ENCODE measurements around the gene WDR4. TPM values are rescaled to one million over a fixed set of nuclear protein-coding genes. Genes with fewer than 3 reads are reported as not detected.

The WDR4 gene
- total and polyA plus RNA-seq, 9 of the 15 experiments (the other 6 are each of a cell fraction or from before 2014, with no cell fraction given): 5.4 to 95.4 (median 32.1) TPM

DNA sequence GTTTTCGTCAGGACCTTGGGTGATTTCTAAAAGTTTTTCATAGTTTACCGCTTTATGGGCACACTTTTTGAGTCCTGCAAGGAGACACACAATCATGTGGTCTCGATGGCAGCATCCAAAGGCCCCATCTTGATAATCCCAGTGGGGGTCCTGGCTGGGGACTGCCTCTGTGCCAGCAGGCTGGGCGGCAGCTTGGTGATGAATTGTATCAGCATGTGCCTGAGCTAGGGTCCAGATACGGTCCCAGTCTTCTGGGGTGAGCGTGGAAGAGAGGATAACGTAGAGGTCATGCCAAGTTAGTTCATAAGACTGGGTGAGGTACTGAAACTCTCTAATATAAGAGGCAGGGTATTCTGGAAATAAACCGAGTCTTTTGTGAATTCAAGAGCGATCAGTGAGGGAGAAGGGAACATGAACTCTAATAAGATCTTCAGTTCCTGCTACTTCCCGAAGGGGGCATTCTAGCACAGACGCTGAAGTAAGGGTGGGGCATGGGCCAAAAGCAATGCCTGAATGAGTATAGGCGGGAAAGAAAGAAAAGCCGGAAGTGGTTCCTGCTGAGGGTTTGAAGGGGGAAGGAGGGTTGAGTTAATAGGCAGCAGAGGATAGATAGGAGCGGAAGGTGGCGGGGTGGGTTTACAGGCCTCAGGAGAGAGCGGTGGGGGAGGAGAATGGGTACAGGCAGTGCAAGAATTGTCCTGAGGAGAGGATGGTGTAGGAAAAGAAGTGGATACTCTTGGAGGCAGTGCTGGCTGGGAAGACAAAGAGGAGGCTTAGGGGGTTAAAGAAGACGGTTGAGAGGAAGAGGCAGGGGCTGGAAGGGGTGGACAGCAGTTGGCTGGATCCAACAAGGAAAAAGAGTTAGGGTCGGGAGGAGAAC, 44.5 kb upstream of the WDR4 start (continued):
- TF ChIP-seq ATF6 (CRISPR knock-in tag; IDR thresholded peaks at IDR 0.05): no peak
- no peak for TF ChIP-seq CBX2 (IDR thresholded peaks at IDR 0.05; ENCODE audit: insufficient read depth, low read length, poor library complexity, severe bottlenecking)
- peak; percentile 96; the same call in 1 of the 2 replicates for TF ChIP-seq DNMT1 (IDR thresholded peaks at IDR 0.05)
- no peak for TF ChIP-seq SETDB1 (IDR thresholded peaks at IDR 0.05; ENCODE audit: low read length)
- TF ChIP-seq JUN (IDR thresholded peaks at IDR 0.05; ENCODE audit: borderline replicate concordance, low read depth, low read length): no peak; the same call in 1 of the 2 replicates
- no peak for TF ChIP-seq JUN (CRISPR knock-in tag; IDR thresholded peaks at IDR 0.05; ENCODE audit: borderline replicate concordance)
- TF ChIP-seq CHCHD3 (CRISPR knock-in tag; IDR thresholded peaks at IDR 0.05): no peak
- no peak for TF ChIP-seq HCFC1 (IDR thresholded peaks at IDR 0.05; ENCODE audit: low read depth, low read length)
- TF ChIP-seq ZNF395 (CRISPR knock-in tag; IDR thresholded peaks at IDR 0.05): no peak
- no peak for TF ChIP-seq ZNF436 (CRISPR knock-in tag; IDR thresholded peaks at IDR 0.05)
- TF ChIP-seq PTRF (tag; IDR thresholded peaks at IDR 0.05): no peak
- no peak for TF ChIP-seq ZNF165 (CRISPR knock-in tag; IDR thresholded peaks at IDR 0.05; ENCODE audit: borderline replicate concordance)
- no peak for TF ChIP-seq SMAD2 (IDR thresholded peaks at IDR 0.05; ENCODE audit: low read depth, low read length)
- peak; percentile 80 for TF ChIP-seq CTBP1 (IDR thresholded peaks at IDR 0.05; ENCODE audit: borderline replicate concordance)
- peak in 2 of 3 experiments; percentile 5 to 20 for TF ChIP-seq YY1 (IDR thresholded peaks at IDR 0.05; ENCODE audit: borderline replicate concordance in 1 of 3, control insufficient read depth in 1 of 3, extremely low read depth in 1 of 3, insufficient read depth in 3 of 3, insufficient read length in 1 of 3, insufficient replicate concordance in 2 of 3, low read depth in 1 of 3, low read length in 2 of 3)
- TF ChIP-seq ZC3H11A (IDR thresholded peaks at IDR 0.05; ENCODE audit: low read depth, low read length): no peak; the same call in 1 of the 2 replicates
- TF ChIP-seq ZNF778 (CRISPR knock-in tag; IDR thresholded peaks at IDR 0.05): no peak
- TF ChIP-seq ZFP30 (CRISPR knock-in tag; IDR thresholded peaks at IDR 0.05; ENCODE audit: borderline replicate concordance): no peak
- no peak for TF ChIP-seq SRSF3 (IDR thresholded peaks at IDR 0.05; ENCODE audit: insufficient read depth, low read length)
- TF ChIP-seq, protein P1, sequence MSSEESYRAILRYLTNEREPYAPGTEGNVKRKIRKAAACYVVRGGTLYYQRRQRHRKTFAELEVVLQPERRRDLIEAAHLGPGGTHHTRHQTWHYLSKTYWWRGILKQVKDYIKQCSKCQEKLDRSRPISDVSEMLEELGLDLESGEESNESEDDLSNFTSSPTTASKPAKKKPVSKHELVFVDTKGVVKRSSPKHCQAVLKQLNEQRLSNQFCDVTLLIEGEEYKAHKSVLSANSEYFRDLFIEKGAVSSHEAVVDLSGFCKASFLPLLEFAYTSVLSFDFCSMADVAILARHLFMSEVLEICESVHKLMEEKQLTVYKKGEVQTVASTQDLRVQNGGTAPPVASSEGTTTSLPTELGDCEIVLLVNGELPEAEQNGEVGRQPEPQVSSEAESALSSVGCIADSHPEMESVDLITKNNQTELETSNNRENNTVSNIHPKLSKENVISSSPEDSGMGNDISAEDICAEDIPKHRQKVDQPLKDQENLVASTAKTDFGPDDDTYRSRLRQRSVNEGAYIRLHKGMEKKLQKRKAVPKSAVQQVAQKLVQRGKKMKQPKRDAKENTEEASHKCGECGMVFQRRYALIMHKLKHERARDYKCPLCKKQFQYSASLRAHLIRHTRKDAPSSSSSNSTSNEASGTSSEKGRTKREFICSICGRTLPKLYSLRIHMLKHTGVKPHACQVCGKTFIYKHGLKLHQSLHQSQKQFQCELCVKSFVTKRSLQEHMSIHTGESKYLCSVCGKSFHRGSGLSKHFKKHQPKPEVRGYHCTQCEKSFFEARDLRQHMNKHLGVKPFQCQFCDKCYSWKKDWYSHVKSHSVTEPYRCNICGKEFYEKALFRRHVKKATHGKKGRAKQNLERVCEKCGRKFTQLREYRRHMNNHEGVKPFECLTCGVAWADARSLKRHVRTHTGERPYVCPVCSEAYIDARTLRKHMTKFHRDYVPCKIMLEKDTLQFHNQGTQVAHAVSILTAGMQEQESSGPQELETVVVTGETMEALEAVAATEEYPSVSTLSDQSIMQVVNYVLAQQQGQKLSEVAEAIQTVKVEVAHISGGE (CRISPR knock-in tag; IDR thresholded peaks at IDR 0.05): peak in 1 of 3 experiments; percentile 62; a peak in 2 of 6 replicates
